ENCODE measurements around the gene IQCM.

- TF ChIP-seq CTCF (IDR thresholded peaks at IDR 0.05) (no peak), POLR2A (IDR thresholded peaks at IDR 0.05) (no peak)
These were observed 62.9 kb downstream of the IQCM start for GRCh38 chr4:149752729-149753128.
